Activated T-cell treated with anti-CD3 and anti-CD28 coated beads, Interleukin-2, amount 50 U/mL, for 48 hours (primary cell): ENCODE data around the gene FMN1.
"Not testable (repeated sequence)": the region's sequence is repeated elsewhere in the genome, so short reads cannot be mapped to it uniquely, and the experiment has no call there.

Experiments used
- DNase-seq, 2 experiments: peaks; one replicate each; pipeline ENCODE4 v3.0.0-alpha.2; 2020

Gene FMN1

DNA sequence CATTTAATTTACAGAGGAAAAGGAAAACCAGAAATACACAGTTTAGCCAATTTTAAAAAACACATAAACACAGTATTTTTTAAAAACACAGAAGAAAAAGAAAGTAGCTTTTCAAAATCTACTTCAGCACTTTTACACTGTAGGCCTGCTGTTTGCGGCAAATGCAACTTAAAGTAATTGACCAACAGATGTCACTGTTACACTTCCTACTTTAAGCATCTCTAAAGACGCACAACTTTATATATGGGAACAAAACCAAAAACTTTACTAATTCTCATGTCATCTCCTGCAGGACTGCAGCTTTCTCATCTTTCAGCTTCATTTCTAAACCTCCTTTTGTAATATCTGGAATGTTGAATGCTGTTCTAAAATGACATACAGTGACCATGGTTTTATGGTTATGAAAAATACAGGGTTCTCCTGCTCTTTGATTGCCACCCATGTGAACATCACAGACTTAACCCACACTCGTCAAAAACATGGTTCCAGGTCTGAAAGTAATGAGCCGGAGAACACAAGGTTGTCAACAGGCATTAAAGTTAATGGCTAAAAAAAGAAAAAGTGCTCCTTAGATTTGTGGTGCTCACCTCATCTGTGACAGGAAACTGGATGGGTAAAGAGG is 107.9 kb downstream of the FMN1 start:
- no peak for DNase-seq

DNA sequence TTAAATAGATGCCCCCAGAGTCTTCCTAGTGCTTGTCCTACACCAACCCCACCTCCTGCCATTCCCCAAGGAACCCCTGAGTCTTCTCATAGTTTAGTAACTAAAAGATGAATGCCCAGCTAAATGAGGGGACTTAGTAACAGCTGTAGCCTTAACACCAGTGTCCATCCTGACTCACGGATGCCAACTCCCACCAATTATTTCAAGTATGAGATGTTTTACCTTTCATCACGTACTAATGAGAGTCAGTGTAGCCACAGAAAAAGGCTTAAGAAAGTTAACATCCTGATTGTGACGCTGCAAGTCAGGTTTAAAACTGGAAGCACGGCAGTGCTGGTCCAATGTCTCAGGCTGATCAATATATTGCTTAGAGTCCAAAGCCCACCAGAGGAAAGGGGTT is 109.9 kb downstream of the FMN1 start:
- DNase-seq, result no peak

DNA sequence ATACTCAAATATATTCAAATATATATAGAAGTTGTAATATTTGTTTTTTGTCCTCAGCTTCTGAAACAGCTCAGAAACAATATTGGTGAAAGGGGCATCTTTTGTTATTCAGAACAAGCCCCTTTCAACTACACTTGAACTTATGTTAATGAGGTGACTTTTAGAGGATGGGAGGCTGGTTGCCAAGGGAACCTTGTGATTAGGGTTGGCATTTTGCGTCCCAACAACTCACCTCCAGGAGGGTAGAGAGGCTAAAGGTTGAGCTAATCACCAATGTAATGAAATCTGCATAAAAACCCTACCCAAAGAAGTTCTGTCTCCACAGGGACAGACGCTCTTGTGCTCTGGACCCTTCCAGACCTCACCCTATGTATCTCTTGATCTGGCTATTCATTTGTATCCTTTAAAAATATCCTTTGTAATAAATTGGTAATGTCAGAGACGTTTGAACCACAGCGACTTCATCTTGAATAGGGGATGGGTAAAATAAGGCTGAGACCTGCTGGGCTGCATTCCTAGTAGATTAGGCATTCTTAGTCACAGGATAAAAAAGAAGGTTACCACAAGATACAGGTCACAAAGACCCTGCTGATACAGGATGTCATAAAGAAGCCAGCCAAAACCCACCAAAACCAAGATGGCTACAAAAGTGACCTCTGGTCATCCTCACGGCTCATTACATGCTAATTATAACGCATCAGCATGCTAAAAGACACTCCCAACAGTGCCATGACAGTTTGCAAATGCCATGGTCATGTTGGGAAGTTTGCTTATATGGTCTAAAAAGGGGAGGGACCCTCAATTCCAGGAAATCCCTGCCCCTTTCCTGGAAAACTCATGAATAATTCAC is 111.1 kb downstream of the FMN1 start:
- no peak for DNase-seq

DNA sequence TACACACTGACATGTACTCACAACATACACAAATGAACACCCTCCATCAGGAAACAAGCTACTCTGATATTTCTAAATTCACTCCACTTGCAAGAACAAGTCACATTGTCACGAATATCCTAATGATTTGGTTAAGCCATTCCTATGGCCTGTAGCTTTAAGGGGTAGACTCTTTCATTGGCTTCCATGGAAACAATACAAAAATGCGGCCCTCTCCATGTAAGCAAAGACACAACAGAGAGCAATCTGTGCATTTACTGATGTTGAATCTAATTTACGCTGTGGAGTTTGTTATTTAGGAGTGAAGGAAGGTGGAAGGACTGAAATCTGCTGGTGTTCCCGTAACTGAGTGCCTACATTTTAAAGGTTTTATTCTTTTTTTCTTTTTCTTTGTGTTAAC is 114.5 kb downstream of the FMN1 start:
- no peak for DNase-seq

DNA sequence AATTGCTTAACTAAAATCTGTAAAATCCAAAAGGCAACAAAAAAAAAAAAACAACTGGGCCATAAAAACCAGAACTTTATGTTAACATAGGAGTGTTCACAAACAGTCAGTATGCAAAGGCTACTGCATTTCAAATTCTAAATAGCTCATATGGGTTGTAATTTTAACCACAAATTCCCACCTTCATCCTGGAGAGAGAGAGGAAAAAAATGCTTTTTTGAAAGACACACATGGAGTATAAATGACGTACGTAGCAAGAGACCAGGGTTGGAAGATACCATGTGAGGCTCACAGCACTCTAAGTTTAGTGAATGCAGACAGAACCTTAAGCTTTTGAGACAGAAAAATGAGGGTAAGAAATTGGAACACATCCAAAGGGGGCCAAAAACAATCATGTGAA is 115.9 kb downstream of the FMN1 start:
- no peak for DNase-seq

DNA sequence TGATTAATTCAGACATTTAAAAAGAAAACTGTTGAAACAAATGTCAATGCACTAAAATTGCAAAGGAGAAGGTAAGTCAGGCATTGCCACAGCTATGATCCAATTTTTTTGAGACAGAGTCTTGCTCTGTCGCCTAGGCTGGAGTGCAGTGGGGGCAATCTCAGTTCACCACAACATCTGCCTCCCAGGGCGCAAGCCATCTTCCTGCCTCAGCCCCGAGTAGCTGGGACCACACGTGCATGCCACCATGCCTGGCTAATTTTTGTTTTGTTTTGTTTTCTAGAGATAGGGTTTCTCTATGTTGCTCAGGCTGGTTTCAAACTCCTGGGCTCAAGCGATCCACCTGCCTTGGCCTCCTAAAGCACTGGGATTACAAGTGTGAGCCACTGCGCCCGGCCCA is 117.6 kb downstream of the FMN1 start:
- DNase-seq, result no peak

DNA sequence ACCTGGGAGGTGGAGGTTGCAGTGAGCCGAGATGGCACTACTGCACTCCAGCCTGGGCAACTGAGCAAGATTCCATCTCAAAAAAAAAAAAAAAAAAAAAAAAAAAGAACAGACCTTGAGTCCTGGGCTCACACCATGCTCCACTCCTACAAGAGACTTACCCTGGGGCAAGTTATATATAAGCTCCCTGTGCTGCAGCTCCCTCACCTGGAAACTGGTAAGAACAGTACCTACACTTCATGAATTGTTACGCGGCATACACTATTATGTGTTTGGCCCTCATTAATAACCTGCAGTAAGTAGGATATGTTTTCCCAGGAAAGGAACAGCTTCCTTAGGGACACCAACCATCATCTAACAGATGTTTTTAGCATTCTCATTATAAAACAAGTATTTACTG is 119.6 kb downstream of the FMN1 start:
- no peak for DNase-seq

DNA sequence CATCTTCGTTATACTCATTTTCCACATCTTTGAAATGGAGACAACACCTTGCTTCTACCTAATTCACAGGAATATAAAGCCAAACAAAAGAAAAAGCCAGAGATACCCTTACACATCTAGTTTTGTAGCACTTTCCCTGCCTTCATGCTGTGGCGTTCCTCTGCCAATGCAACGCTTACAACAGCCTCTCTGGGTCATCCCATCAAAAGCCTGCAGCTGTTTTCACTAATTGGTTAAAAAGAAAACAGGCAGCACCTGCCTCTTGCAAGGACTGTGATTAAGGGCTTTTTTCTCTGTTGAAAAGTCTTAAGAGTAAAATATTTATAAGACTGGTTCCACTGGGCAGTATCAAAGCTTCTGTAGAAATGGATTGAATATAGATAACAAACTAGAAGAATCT is 120.3 kb downstream of the FMN1 start:
- DNase-seq, result no peak

DNA sequence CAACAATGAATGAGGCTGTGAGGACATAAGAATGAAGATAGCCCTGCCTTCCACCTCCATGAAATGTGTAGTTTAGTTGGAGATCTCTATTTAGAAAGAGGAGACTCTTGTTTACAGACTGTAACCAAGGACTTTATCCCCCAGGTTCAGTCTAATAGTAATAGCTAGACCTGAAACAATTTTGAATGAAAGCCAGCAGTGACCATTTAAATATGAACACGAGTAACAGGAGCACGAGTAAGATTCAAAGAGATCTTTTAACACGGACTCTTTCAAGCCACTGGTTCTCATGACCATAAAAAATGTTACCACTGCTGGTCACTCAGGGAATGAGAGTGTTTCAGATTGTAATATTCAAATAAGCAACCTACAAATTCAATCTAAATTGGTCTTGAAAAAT is 123.1 kb downstream of the FMN1 start:
- no peak for DNase-seq

DNA sequence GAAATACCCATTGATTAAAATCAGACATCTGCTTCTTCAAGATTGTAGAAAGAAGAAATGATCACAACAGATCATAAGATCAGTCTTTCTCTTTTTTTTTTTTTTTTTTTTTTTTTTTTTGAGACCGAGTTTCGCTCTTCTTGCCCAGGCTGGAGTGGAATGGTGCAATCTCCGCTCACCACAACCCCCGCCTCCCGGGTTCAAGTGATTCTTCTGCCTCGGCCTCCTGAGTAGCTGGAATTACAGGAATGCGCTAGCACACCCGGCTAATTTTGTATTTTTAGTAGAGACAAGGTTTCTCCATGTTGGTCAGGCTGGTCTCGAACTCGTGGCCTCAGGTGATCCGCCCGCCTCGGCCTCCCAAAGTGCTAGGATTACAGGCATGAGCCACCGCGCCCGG is 124.6 kb downstream of the FMN1 start:
- DNase-seq, result not testable (repeated sequence)

DNA sequence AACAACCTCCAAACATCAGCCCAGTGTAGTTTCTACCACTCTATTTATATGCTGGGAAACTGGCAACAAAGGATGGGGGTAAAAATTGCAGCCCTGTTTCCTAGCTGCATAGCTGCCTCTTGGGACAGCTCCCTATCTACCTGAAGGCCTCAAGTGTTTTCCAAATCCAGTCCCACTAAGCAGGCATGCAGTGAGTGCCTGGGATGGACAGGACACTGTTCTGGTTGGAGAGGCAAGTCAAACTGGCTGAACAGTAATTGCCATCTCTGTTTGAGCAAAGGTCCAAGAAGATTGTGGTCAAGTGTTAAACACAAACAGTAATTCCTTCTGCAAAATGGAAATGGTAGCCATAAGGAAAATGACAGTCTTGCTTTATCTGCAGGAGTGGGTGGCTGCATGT is 125.4 kb downstream of the FMN1 start:
- no peak for DNase-seq

DNA sequence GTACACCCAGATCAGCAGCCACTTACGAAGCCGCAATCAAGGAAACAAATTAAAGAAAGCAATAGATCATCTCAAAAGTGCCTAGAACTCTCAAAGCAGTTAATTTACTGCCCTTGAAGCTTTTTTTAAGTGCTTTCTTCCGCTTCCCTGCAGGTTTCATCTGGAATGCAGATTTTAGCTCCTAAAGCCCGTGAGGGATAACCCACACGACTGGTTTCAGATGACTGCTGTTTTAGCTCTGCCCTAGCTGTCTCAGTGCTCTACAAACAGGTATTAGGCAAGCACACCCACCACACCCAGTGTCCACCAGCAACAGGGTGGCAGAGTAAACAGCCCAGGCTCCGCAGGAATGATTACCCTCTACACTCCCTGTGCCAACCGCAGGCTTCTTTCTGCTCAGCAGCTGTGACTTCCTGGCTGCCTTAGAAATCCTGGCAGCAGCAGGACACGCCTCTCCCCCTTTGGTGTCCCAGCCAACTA is 126.0 kb downstream of the FMN1 start:
- DNase-seq, result no peak

DNA sequence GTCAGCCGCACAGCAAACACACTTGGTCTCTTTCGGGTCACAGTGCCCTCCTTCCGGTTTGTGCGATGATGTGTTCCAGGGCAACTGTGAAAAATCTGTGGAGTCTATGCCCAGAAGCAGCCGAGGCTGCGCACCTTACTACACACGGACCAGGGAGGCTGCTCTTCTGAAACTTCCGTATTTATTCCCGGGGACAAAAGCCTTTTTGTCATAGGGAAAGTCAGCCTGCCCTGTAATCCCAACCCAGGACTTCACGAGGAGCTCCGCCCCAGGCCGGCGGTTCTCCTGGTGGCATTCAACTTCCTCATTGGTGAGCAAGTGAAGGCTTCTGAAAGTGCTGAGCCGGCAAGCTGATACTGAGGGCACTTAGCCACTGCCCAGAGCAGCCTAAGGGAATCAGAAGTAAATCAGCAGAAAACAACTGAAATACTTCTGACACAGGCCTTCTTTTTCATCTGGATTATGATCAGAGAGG is 126.5 kb downstream of the FMN1 start:
- DNase-seq, result peak; percentile 44 to 54

DNA sequence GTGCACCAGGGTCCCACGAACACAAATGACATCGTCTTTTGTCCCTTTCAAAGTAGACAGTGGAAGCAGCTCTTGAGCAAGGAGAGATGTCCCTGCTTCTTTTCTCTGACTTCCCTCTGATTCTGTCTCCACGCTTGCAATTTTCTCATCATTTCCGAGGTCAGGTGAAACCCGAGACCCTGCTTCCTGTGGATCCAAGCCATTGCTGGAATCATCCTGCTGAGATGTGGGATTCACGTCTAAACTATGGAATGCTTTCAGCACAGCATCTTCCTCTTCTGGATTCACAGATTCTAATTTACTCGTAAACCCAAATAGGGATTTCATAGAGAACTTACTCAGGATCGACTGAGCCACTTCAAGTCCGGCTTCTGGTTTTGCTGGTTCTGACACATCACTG is 127.1 kb downstream of the FMN1 start:
- DNase-seq, result no peak

DNA sequence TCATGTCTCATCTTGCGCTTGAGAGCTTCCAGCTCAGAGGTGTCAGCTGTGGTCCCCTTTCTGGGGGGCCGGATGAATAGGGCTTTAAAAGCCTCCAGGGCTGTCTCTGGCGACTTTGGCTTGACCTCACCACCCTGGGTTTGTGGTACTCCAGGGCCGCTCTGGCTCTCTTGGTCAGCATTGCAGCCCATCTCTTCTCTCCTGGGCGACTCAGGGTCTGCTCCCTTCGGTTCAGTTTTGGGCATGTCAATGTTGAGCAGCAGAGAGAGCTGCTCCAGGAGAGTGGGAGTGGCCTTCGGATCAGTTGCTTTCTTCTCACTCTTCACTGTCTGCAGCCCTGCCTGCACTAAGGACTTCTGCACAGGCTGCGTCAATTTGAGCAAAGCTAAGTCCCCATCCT is 127.9 kb downstream of the FMN1 start:
- no peak for DNase-seq

DNA sequence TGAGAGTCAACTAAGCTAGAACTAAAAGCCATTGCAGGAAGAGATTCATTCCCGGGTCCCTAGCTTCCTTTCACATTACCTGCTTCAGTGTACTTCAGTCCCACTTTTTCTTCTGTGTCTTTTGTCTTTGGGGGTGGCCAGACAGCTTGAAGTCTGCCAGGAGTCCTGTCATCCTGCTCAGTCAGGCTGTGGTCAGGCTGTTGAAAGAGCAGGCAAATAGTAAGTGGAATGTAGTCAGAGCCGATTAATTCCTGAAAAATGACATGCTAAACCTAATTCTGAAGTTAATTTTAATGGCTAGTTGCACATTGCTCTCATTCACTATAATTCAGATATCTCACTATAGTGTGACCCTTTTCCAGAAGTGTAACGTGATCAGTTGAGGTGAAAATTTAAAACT is 129.6 kb downstream of the FMN1 start:
- DNase-seq, result no peak

DNA sequence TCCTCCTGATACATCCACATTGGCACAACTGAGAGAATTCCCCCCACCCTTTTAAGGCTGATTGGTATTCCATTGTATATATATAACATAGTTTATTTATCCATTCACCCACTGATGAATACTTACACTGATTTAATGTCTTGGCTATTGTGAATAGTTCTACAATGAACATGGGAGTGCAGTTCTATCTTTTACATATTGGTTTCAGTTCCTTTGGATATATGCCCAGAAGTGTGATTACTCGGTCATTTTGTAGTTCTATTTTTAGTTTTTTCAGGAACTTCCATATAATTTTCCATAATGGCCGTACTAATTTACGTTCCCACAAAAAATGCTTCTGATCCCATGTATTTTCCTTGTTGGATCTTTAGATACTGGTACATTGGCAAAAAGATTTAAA is 135.3 kb downstream of the FMN1 start:
- DNase-seq, result no peak

DNA sequence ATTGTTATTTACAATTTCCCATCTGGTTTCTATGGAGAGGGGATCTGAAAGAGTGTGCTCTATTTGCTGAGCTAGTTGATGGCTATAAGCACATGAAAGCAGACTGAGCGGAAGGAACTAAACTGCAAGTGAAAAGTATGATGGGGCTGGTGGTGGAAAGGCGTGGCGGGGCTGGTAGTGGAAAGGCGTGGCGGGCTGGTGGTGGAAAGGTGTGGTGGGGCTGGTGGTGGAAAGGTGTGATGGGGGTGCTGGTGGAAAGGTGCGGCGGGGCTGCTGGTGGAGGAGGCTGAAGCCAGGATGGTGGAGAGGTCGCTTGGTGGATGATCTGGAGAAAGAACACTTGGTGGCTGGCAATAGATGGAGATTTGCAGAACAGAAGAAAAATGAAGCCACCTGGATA is 136.7 kb downstream of the FMN1 start:
- no peak for DNase-seq

DNA sequence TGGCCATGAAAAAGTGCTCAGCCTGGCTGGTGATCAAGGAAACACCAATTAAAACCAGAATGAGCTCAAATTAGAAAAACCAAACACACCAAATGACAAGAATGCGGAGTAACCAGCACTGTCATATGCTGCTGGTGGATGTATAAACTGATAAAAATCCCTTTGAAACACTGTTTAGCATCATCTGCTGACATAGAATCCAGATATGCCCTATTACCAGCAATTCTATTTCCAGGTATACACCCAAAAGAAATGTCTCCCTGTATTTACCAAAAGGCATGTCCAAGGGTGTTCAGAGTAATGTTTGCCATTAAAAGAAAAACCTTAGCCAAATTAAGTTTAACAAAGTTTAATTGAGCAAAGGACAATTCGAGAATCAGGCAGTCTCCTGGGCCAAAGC is 138.6 kb downstream of the FMN1 start:
- DNase-seq, result no peak

DNA sequence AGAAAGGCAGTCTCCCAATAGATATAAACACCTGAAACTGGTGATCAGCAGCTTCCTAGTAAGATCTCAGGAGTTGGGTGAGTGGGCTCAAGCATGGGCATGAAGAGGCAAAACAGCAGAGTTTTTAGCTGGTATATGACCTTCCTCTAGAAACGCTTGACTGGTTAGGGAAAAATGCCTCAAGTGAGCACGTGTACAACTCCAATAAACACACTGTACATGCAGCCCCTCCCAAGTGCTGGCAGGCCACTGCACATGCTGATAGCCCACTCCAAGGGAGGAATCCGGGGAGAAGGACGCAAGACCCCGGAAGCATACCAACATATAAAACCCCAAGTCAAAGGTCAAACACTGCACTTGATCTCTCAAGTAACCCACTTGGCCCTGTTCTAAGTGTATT is 143.0 kb downstream of the FMN1 start:
- DNase-seq, result no peak

DNA sequence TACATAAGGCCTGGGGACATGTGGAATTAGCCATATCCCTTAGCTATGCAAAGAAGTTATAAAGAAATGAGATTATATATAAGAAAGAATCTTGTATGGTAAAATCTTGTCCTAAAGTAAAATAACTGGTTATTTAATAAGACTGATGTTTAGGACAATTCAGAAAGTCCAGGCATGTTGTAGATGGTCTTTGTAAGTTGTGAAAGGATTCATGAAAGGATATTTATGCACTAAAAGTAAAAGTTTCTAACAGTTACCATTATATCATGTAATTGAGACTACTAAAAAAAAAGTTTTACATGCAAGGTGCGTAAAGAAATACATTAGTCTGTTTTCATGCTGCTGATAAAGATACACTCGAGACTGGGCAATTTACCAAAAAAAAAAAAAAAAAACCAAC is 146.3 kb downstream of the FMN1 start:
- DNase-seq, result no peak

DNA sequence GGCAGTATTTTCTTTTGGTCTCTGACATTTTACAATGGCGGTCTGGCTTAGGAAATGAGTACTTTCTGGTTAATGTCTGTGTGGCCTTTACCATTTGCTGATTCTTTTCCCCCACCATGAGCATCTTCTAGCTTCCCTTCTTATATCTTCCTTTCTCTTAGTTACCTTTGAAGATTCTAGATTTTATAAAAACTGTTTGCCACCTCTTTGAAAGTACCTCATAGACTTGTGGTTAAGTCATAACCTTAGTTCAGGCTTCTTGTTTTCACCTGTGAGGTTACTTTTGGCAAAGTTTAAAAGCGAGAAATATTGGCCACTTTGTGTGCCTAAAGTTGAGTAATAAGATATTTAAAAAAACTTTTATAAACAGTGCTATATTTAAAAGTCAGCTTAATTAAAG is 147.4 kb downstream of the FMN1 start:
- no peak for DNase-seq

DNA sequence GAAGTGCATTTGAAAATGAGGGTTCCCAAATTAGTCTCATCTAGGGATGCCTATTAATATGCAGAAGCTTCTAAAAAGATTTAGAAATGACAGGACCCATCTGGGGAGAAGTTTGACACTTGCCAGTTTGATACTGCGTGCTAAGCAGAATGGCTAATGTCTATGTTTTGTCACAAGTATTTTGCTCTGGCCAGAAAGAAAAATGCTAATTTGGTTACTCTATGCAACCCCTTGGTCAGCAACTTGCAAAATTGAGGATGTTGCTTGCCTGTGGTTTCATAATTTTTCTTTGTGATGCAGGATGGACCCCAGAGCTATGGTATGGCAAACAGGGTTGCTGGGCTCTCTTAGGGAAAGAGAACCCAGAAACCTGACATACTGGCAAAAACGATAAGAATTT is 148.2 kb downstream of the FMN1 start:
- DNase-seq, result no peak

DNA sequence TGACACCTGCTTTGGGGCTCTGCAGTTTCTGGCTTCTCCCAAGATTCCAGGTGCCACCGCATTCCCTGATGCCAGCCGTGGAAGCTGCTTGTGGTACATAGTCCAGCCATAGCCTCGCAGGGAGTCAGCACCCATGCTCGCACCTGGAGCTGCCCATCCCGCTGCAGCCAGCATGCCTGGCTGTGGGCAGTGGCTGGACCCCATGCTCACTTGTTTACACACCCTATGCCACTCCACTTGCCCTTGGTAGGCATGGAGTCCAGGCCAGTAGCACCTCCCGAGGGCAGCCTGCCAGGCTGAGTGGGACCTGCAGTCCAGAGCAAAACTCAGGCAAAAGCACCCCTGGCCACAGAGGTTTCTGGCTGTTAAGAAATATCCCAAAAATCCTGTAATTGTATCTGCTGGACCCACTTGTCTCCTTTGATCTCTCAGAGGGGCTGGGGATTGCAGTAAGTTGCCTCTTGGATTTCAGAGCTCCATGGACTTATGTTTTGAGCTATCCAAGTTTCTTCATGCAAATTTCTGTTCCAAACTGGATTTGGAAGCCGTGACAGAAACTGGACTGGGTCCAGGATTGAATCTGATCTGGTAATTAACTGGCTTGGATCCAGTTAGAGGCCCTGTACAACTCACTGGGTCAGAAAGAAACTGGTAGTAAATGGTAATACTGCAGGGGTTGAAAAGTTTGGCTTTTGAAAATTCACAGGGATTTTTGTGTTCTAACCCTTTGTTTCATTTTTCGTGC is 149.3 kb downstream of the FMN1 start:
- no peak for DNase-seq
